Naive thymus-derived CD4-positive, alpha-beta T cell (primary cell): ENCODE results near the gene EXOC3L4. TPM values are rescaled to one million over a fixed set of nuclear protein-coding genes. Genes with fewer than 3 reads are reported as not detected.
A peak's percentile ranks its signal among the peaks of the same experiment; 100 is the strongest.
"Not testable (repeated sequence)": the region's sequence is repeated elsewhere in the genome, so short reads cannot be mapped to it uniquely, and the experiment has no call there.

Experiments used
- ATAC-seq: fragments of 150-1000 bp; cut with Tn5 transposase; 2 replicates; pipeline ENCODE4 v1.10.0; 2021; ENCODE audit warnings: mild to moderate bottlenecking, moderate library complexity
- CTCF ChIA-PET: fragments of 350-600 bp; sonication (Branson Sonifier 250); formaldehyde crosslinking; loops from one replicate; lab custom pipeline; 2021; ENCODE audit warnings: antibody characterized with exemption; lab: Charles Lee
- POLR2A ChIA-PET: fragments of 350-600 bp; sonication (Branson Sonifier 250); formaldehyde crosslinking; loops from one replicate; lab custom pipeline; 2021; ENCODE audit warnings: antibody characterized with exemption, inconsistent platforms; lab: Charles Lee
- DNase-seq, 9 donors: peaks; one replicate each; pipeline versions ENCODE4 v3.0.0 to v3.0.0-alpha.2; 2020 to 2022; ENCODE audit warnings: mixed read lengths in 1 of 9
- H3K27ac ChIP-seq: one replicate; pipeline ENCODE4 v1.7.0; 2013; ENCODE audit warnings: mild to moderate bottlenecking, low read depth, low read length, moderate library complexity
- H3K27me3 ChIP-seq, 2 donors: one replicate each; pipeline ENCODE4 v1.7.0; 2013; ENCODE audit warnings: low read length in 2 of 2, mild to moderate bottlenecking in 2 of 2, moderate library complexity in 2 of 2; ENCODE audit not compliant: control insufficient read depth in 2 of 2, insufficient read depth in 2 of 2
- H3K36me3 ChIP-seq, 3 experiments: 1 replicate in 2 of 3; 2 replicates in 1 of 3; pipeline ENCODE4 v1.7.0; 2013; ENCODE audit warnings: low read length in 3 of 3, mild to moderate bottlenecking in 3 of 3, moderate library complexity in 1 of 3; ENCODE audit not compliant: insufficient read depth in 3 of 3, control insufficient read depth in 2 of 3
- H3K4me1 ChIP-seq, 2 donors: one replicate each; pipeline ENCODE4 v1.7.0; 2013; ENCODE audit warnings: low read length in 2 of 2, mild to moderate bottlenecking in 2 of 2, moderate library complexity in 1 of 2; ENCODE audit not compliant: control insufficient read depth in 2 of 2, insufficient read depth in 2 of 2
- H3K4me3 ChIP-seq: 2 replicates; pipeline ENCODE4 v1.7.0; 2013; ENCODE audit warnings: mild to moderate bottlenecking, low read length
- H3K9me3 ChIP-seq, 3 experiments: 1 replicate in 2 of 3; 2 replicates in 1 of 3; pipeline ENCODE4 v1.7.0; 2013; ENCODE audit warnings: low read length in 3 of 3; ENCODE audit not compliant: control insufficient read depth in 2 of 3
- H3K27ac Mint-ChIP-seq, 9 donors: one replicate each; pipeline ENCODE4 v1.8.0; 2020 to 2022; ENCODE audit warnings: mixed read lengths in 9 of 9, mild to moderate bottlenecking in 8 of 9, moderate library complexity in 5 of 9, inconsistent platforms in 2 of 9
- H3K27me3 Mint-ChIP-seq, 5 donors: one replicate each; pipeline ENCODE4 v1.8.0; 2021 to 2022; ENCODE audit warnings: mixed read lengths in 5 of 5, mild to moderate bottlenecking in 1 of 5
- H3K36me3 Mint-ChIP-seq, 5 donors: one replicate each; pipeline ENCODE4 v1.8.0; 2020 to 2022; ENCODE audit warnings: mixed read lengths in 5 of 5, mild to moderate bottlenecking in 3 of 5, inconsistent platforms in 1 of 5
- H3K4me1 Mint-ChIP-seq, 7 donors: one replicate each; pipeline ENCODE4 v1.8.0; 2020 to 2022; ENCODE audit warnings: mixed read lengths in 7 of 7, mild to moderate bottlenecking in 3 of 7, inconsistent platforms in 1 of 7
- H3K4me3 Mint-ChIP-seq, 10 donors: one replicate each; pipeline ENCODE4 v1.8.0; 2020 to 2022; ENCODE audit warnings: mild to moderate bottlenecking in 10 of 10, mixed read lengths in 10 of 10, moderate library complexity in 6 of 10, inconsistent platforms in 2 of 10
- H3K9me3 Mint-ChIP-seq, 11 donors: one replicate each; pipeline ENCODE4 v1.8.0; 2020 to 2022; ENCODE audit warnings: mixed read lengths in 11 of 11, mild to moderate bottlenecking in 4 of 11, inconsistent platforms in 1 of 11, moderate library complexity in 1 of 11
- intact Hi-C, 2 donors: fragments of 100-400 bp; cut with micrococcal nuclease; formaldehyde crosslinking; loops; one replicate each; pipeline ENCODE4 v1.15.1; 2023
- polyA plus RNA-seq, 2 donors: library from polyadenylated mRNA; unstranded; fragments of 300-500 nt; fragmentation: Illumina TruSeq; gene quantifications; one replicate each; pipeline ENCODE4 v1.2.3, GENCODE V29; 2021
- total RNA-seq, 6 experiments: library from RNA in 5 of 6; stranded (reverse) in 5 of 6; gene quantifications; 1 replicate in 5 of 6; 2 replicates in 1 of 6; pipeline ENCODE4 v1.2.3 and lab custom pipeline; 2021 to 2026

The EXOC3L4 gene
- total and polyA plus RNA-seq, 7 experiments from 2014 or later, result not detected

- peaks cover 28 to 73% (median 52%) of the 10 kb centered on the region in 5 donors for H3K27me3 Mint-ChIP-seq
- no peaks in the 10 kb centered on the region for H3K9me3 Mint-ChIP-seq
- H3K4me1 Mint-ChIP-seq, result peaks cover 0 to 10% (median 5%) of the 10 kb centered on the region in 7 donors
- no peak overlapping the region for H3K27ac Mint-ChIP-seq
- no peaks in the 10 kb centered on the region for H3K36me3 Mint-ChIP-seq
- Histone ChIP-seq H3K36me3 (no peaks in the 10 kb centered on the region), H3K9me3 (no peaks in the 10 kb centered on the region), H3K27ac (no peak overlapping the region), H3K4me1 (no peaks in the 10 kb centered on the region), H3K4me3 (no peak overlapping the region), H3K27me3 (no peaks in the 10 kb centered on the region)
- no peak for ATAC-seq
- CTCF ChIA-PET, result no interaction called here
- no peak for DNase-seq
- intact Hi-C loops, result no loop called here
- no peak overlapping the region for H3K4me3 Mint-ChIP-seq
- POLR2A ChIA-PET, result no interaction called here
Measured at GRCh38 chr14:103144085-103144484, 49.6 kb downstream of the EXOC3L4 start.

GRCh38 chr14:103146141-103146709, 51.7 kb downstream of the EXOC3L4 start:
- Histone ChIP-seq H3K4me1 (no peaks in the 10 kb centered on the region), H3K27ac (no peak overlapping the region), H3K36me3 (no peaks in the 10 kb centered on the region), H3K4me3 (no peak overlapping the region), H3K9me3 (no peaks in the 10 kb centered on the region), H3K27me3 (no peaks in the 10 kb centered on the region)
- no peaks in the 10 kb centered on the region for H3K36me3 Mint-ChIP-seq
- peaks cover 0 to 2% (median 0%) of the 10 kb centered on the region in 7 donors for H3K4me1 Mint-ChIP-seq
- intact Hi-C loops, result no loop called here
- no peak overlapping the region for H3K4me3 Mint-ChIP-seq
- CTCF ChIA-PET, result no interaction called here
- POLR2A ChIA-PET, result no interaction called here
- no peak for DNase-seq
- no peaks in the 10 kb centered on the region for H3K9me3 Mint-ChIP-seq
- H3K27ac Mint-ChIP-seq, result no peak overlapping the region
- H3K27me3 Mint-ChIP-seq, result peaks cover 17 to 55% (median 40%) of the 10 kb centered on the region in 5 donors
- no peak for ATAC-seq

DNA sequence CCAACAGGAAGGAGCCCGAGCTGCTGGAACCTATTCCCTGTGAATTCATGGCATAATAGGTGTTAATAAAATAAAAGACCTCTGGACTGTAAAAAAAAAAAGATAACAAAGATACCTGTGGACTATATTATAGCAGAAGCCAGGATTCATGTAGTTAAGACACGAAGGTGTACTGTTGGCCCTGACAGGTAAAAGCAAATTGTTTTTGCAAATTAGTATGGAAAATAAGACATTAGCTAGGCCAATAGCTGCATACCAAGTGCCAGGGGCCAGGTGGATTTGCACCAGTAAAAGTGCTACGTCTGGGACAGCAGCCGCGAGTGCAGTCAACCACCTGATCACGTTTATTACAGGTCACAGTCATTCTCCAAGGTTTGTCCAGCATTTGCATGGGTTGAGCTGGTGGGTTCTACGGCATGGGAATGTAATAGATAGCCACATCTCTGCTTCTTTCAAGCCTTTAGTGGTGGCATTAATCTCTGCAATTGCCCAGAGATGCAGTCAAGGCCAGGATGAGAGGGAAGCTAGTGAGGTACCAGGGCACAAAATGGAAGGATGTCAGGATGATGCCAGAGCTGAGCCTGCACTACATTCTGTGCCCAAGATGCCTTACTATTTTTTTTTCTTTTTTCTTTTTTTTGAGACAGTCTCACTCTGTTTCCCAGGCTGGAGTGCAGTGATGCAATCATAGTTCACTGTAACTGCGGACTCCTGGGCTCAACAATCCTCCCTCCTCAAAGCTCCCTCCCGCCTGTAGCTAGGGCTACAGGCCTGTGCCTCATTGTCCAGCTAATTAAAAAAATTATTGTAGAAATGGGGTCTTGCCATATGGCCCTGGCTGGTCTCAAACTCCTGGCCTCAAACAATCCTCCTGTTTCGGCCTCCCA, 55.1 kb downstream of the EXOC3L4 start:
- ChIA-PET POLR2A (no interaction called here), CTCF (interaction anchor here (0.5 to 0.7 kb wide), 2 partner anchors 45 to 424 kb away, joined by 4 read pairs; no protein-coding TSS in a partner anchor)
- Mint-ChIP-seq H3K36me3 (no peaks in the 10 kb centered on the region), H3K4me3 (no peak overlapping the region), H3K27ac (no peak overlapping the region), H3K27me3 (peaks cover 0 to 26% (median 14%) of the 10 kb centered on the region in 5 donors), H3K9me3 (no peaks in the 10 kb centered on the region), H3K4me1 (no peaks in the 10 kb centered on the region)
- intact Hi-C loops, result no loop called here
- Histone ChIP-seq H3K4me1 (no peaks in the 10 kb centered on the region), H3K27ac (no peak overlapping the region), H3K4me3 (no peak overlapping the region), H3K27me3 (no peaks in the 10 kb centered on the region), H3K36me3 (no peaks in the 10 kb centered on the region), H3K9me3 (no peaks in the 10 kb centered on the region)
- no peak for ATAC-seq
- no peak for DNase-seq

GRCh38 chr14:103151270-103151945, 56.9 kb downstream of the EXOC3L4 start:
- H3K9me3 ChIP-seq, result no peaks in the 10 kb centered on the region
- intact Hi-C loops, result no loop called here
- no peak overlapping the region for H3K27ac Mint-ChIP-seq
- H3K4me1 ChIP-seq, result no peaks in the 10 kb centered on the region
- ChIA-PET CTCF (no interaction called here), POLR2A (no interaction called here)
- no peak overlapping the region for H3K27ac ChIP-seq
- H3K9me3 Mint-ChIP-seq, result no peaks in the 10 kb centered on the region
- H3K36me3 Mint-ChIP-seq, result no peaks in the 10 kb centered on the region
- no peaks in the 10 kb centered on the region for H3K36me3 ChIP-seq
- ATAC-seq, result no peak
- no peak for DNase-seq
- H3K27me3 ChIP-seq, result no peaks in the 10 kb centered on the region
- H3K4me1 Mint-ChIP-seq, result no peaks in the 10 kb centered on the region
- H3K4me3 Mint-ChIP-seq, result no peak overlapping the region
- H3K4me3 ChIP-seq, result no peak overlapping the region
- H3K27me3 Mint-ChIP-seq, result peaks cover 0 to 22% (median 5%) of the 10 kb centered on the region in 5 donors

DNA sequence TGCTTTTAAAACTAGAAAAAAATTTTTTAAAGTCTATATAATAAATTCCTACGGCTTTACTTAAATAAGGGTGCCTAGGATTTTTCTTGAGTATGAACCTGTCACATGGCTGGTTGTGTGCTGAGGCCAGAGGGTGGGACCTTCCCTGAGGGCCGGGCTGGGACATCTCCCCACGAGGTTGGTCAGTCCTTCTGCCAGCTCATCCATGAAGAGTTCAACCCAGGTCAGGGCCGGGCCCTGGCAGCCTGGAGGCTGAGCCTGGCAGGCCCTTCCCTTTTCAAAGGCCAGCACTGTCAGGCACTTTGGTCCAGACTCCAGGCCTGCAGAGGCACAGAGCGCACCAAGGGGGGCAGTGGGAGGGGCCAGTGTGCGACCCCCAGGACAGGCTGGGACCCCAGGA, 60.5 kb downstream of the EXOC3L4 start:
- Histone ChIP-seq H3K27ac (no peak overlapping the region), H3K9me3 (no peaks in the 10 kb centered on the region), H3K27me3 (no peaks in the 10 kb centered on the region), H3K36me3 (no peaks in the 10 kb centered on the region), H3K4me1 (no peaks in the 10 kb centered on the region), H3K4me3 (no peak overlapping the region)
- no peaks in the 10 kb centered on the region for H3K9me3 Mint-ChIP-seq
- H3K4me3 Mint-ChIP-seq, result no peak overlapping the region
- DNase-seq (no peak), ATAC-seq (peak; percentile 63)
- POLR2A ChIA-PET, result no interaction called here
- intact Hi-C loops, result no loop called here
- CTCF ChIA-PET, result no interaction called here
- no peaks in the 10 kb centered on the region for H3K4me1 Mint-ChIP-seq
- no peaks in the 10 kb centered on the region for H3K36me3 Mint-ChIP-seq
- no peak overlapping the region for H3K27ac Mint-ChIP-seq
- H3K27me3 Mint-ChIP-seq, result peaks cover 0 to 9% (median 0%) of the 10 kb centered on the region in 5 donors

- DNase-seq, H3K36me3 ChIP-seq, H3K9me3 ChIP-seq, H3K27ac ChIP-seq, H3K27me3 Mint-ChIP-seq, H3K36me3 Mint-ChIP-seq, H3K27me3 ChIP-seq, H3K4me3 ChIP-seq, CTCF ChIA-PET, H3K9me3 Mint-ChIP-seq, H3K27ac Mint-ChIP-seq, intact Hi-C loops, ATAC-seq, H3K4me1 Mint-ChIP-seq, H3K4me3 Mint-ChIP-seq, POLR2A ChIA-PET, H3K4me1 ChIP-seq: not testable (repeated sequence)
Measured at GRCh38 chr14:103155416-103155815, 60.9 kb downstream of the EXOC3L4 start.
